Thoracic aorta (tissue), 2 donors: ENCODE measurements around the gene TIAM2. TPM values are rescaled to one million over a fixed set of nuclear protein-coding genes. Genes with fewer than 3 reads are reported as not detected.

Source experiments
- ATAC-seq: fragments of 150-250 bp; one replicate; pipeline ENCODE4 v1.8.0; 2017; ENCODE audit warnings: low read depth; ENCODE audit not compliant: insufficient number of reproducible peaks, low FRiP score
- DNase-seq: peaks from one replicate; pipeline ENCODE4 v3.0.0-alpha.2; 2020; ENCODE audit warnings: low spot score
- H3K27ac ChIP-seq, 2 donors: fragments of 200-600 bp; sonication (generic); 1 replicate in 1 of 2; 2 replicates in 1 of 2; pipeline ENCODE4 v1.5.1; 2016; ENCODE audit warnings: mild to moderate bottlenecking in 2 of 2, moderate library complexity in 2 of 2
- H3K27me3 ChIP-seq: fragments of 200-600 bp; sonication (generic); replicated peaks from 2 replicates; pipeline ENCODE4 v1.6.0; 2016; ENCODE audit warnings: mild to moderate bottlenecking; ENCODE audit not compliant: insufficient read depth
- H3K36me3 ChIP-seq: fragments of 200-600 bp; sonication (generic); one replicate; pipeline ENCODE4 v1.5.1; 2016
- H3K4me1 ChIP-seq, 2 donors: fragments of 200-600 bp; sonication (generic); 1 replicate in 1 of 2; 2 replicates in 1 of 2; pipeline versions ENCODE4 v1.5.1 to v1.6.0; 2016; ENCODE audit warnings: low read depth in 2 of 2, mild to moderate bottlenecking in 1 of 2; ENCODE audit not compliant: control insufficient read depth in 1 of 2
- H3K4me3 ChIP-seq: fragments of 200-600 bp; sonication (generic); 2 replicates; pipeline ENCODE4 v1.5.1; 2016; ENCODE audit warnings: mild to moderate bottlenecking
- H3K9me3 ChIP-seq: fragments of 200-600 bp; sonication (generic); 2 replicates; pipeline ENCODE4 v1.5.1; 2016
- CTCF ChIP-seq: fragments of 200-600 bp; sonication (generic); IDR thresholded peaks from one replicate; pipeline ENCODE4 v1.5.1; 2019; ENCODE audit warnings: antibody characterized with exemption
- total RNA-seq, 2 donors: library from RNA; depleted of rRNA; stranded (reverse); fragments of >200 nt; gene quantifications; one replicate each; pipeline versions ENCODE4 v1.1.0 to v1.2.3, GENCODE V29; 2016

TIAM2 gene
- total RNA-seq, 2 donors from 2014 or later: 17.8 to 22.1 TPM

- no peak for ATAC-seq
- H3K4me1 ChIP-seq: peaks cover 14 to 34% of the 10 kb centered on the region in 2 donors
- H3K27ac ChIP-seq: no peak overlapping the region
- no peak for DNase-seq
- no peak overlapping the region for H3K4me3 ChIP-seq
- no peaks in the 10 kb centered on the region for H3K27me3 ChIP-seq
- no peak for TF ChIP-seq CTCF
- H3K9me3 ChIP-seq: no peaks in the 10 kb centered on the region
- H3K36me3 ChIP-seq: no peaks in the 10 kb centered on the region
Observed at GRCh38 chr6:155278319-155279049, 283.4 kb downstream of the TIAM2 start.

GRCh38 chr6:155284775-155285174 lies 289.7 kb downstream of the TIAM2 start:
- no peaks in the 10 kb centered on the region for H3K9me3 ChIP-seq
- DNase-seq (no peak), ATAC-seq (no peak)
- no peaks in the 10 kb centered on the region for H3K27me3 ChIP-seq
- peaks cover 0 to 8% of the 10 kb centered on the region in 2 donors for H3K4me1 ChIP-seq
- no peak overlapping the region for H3K27ac ChIP-seq
- H3K36me3 ChIP-seq: peaks cover 8% of the 10 kb centered on the region
- no peak overlapping the region for H3K4me3 ChIP-seq
- TF ChIP-seq CTCF: no peak

GRCh38 chr6:155287762-155288161 lies 292.6 kb downstream of the TIAM2 start:
- Histone ChIP-seq H3K36me3 (peaks cover 10% of the 10 kb centered on the region), H3K4me3 (no peak overlapping the region), H3K27ac (no peak overlapping the region), H3K9me3 (no peaks in the 10 kb centered on the region), H3K27me3 (no peaks in the 10 kb centered on the region), H3K4me1 (peaks cover 0 to 2% of the 10 kb centered on the region in 2 donors)
- no peak for TF ChIP-seq CTCF
- ATAC-seq (no peak), DNase-seq (no peak)

DNA sequence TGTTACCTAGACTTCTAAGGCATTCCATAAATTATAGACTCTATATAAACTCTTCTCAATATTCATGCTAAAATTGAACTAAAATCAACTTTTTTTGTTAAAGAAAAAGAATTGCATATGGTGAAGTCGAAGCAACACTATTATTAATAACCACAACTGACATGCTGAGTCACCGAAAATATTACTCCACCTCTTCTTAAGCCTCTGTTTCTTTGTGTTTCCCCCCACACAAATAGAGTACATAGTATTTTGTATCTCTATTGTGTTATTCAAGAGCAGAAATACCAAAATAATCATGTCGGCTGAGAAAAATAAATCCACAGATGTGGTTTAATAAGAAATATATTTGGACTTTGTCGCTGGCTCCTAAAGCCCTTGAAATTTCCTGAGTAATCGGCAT lies 295.4 kb downstream of the TIAM2 start:
- Histone ChIP-seq H3K36me3 (peaks cover 7% of the 10 kb centered on the region), H3K4me3 (no peak overlapping the region), H3K27ac (no peak overlapping the region), H3K4me1 (no peaks in the 10 kb centered on the region), H3K9me3 (no peaks in the 10 kb centered on the region), H3K27me3 (no peaks in the 10 kb centered on the region)
- DNase-seq (no peak), ATAC-seq (no peak)
- no peak for TF ChIP-seq CTCF

DNA sequence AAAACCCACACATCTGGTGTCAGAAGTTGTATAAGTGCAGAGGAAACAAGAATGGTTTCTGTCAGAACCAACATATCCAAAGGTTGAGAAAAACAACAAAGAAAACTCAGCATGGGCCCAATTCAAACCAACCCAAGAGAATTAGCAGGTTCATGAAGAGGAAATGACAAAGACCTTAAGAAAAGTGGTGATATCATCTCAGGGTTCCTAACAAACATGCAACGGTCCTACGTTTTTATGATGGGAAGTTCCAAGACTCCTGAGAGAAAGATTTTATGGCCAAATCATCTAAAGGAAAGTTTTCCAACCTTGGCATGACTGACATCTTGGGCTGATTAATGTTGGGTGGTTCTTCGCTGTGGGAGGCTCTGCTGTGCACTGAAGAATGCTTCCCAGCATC lies 296.2 kb downstream of the TIAM2 start:
- no peaks in the 10 kb centered on the region for H3K27me3 ChIP-seq
- TF ChIP-seq CTCF: no peak
- no peak overlapping the region for H3K4me3 ChIP-seq
- no peaks in the 10 kb centered on the region for H3K9me3 ChIP-seq
- H3K27ac ChIP-seq: no peak overlapping the region
- DNase-seq: no peak
- no peak for ATAC-seq
- peaks cover 7% of the 10 kb centered on the region for H3K36me3 ChIP-seq
- no peaks in the 10 kb centered on the region for H3K4me1 ChIP-seq
